A673 (cell line): ENCODE results near the gene INHBB. TPM values are rescaled to one million over a fixed set of nuclear protein-coding genes. Genes with fewer than 3 reads are reported as not detected.

ENCODE experiments used
- BruUV-seq: library from RNA; stranded (reverse); fragments of 400-500 nt; replicated peaks from 2 replicates; lab custom pipeline; 2021; lab: Mats Ljungman, UMichigan
- CTCF ChIA-PET: fragments of 300-600 bp; sonication (Branson Sonifier 250); formaldehyde crosslinking; loops from one replicate; lab custom pipeline; 2022; ENCODE audit warnings: antibody characterized with exemption; lab: Charles Lee
- POLR2A ChIA-PET: fragments of 300-600 bp; sonication (Branson Sonifier 250); formaldehyde crosslinking; loops from one replicate; lab custom pipeline; 2022; ENCODE audit warnings: antibody characterized with exemption; ENCODE audit not compliant: low non-redundant PET; lab: Charles Lee
- DNase-seq: peaks from one replicate; pipeline ENCODE4 v3.0.0-alpha.2; 2015; ENCODE audit warnings: low spot score
- H3K27ac ChIP-seq: fragments of 200-600 bp; sonication (generic); 2 replicates; pipeline ENCODE4 v1.5.1; 2016; ENCODE audit warnings: mixed run types, low read depth, mild to moderate bottlenecking, mixed read lengths, antibody characterized with exemption, low read length; ENCODE audit not compliant: poor library complexity, severe bottlenecking
- H3K27me3 ChIP-seq: fragments of 200-600 bp; sonication (generic); replicated peaks from 2 replicates; pipeline ENCODE4 v1.6.1; 2017; ENCODE audit warnings: mixed run types, low read depth, mild to moderate bottlenecking, mixed read lengths, antibody characterized with exemption, low read length; ENCODE audit not compliant: insufficient read depth, poor library complexity
- H3K36me3 ChIP-seq: fragments of 200-600 bp; sonication (generic); 2 replicates; pipeline ENCODE4 v1.6.1; 2016; ENCODE audit warnings: mixed run types, mild to moderate bottlenecking, mixed read lengths, antibody characterized with exemption, low read length; ENCODE audit not compliant: insufficient read depth, poor library complexity, severe bottlenecking
- H3K4me1 ChIP-seq: fragments of 200-600 bp; sonication (generic); 2 replicates; pipeline ENCODE4 v1.6.1; 2017; ENCODE audit warnings: mixed run types, mild to moderate bottlenecking, mixed read lengths, antibody characterized with exemption, low read length; ENCODE audit not compliant: insufficient read depth, poor library complexity, severe bottlenecking
- H3K4me3 ChIP-seq: fragments of 200-600 bp; sonication (generic); 2 replicates; pipeline ENCODE4 v1.5.1; 2016; ENCODE audit warnings: low read depth, mixed run types, mild to moderate bottlenecking, mixed read lengths, low read length; ENCODE audit not compliant: poor library complexity, severe bottlenecking
- H3K9me3 ChIP-seq: fragments of 200-600 bp; sonication (generic); 2 replicates; pipeline ENCODE4 v1.6.1; 2016; ENCODE audit warnings: mixed run types, low read depth, mild to moderate bottlenecking, mixed read lengths, antibody characterized with exemption, low read length; ENCODE audit not compliant: poor library complexity, severe bottlenecking
- EZH2 ChIP-seq: fragments of 200-600 bp; sonication (generic); IDR thresholded peaks from 2 replicates; pipeline ENCODE4 v1.6.1; 2017; ENCODE audit warnings: borderline replicate concordance, low read depth, mild to moderate bottlenecking, mixed read lengths, antibody characterized with exemption, low read length; ENCODE audit not compliant: poor library complexity, severe bottlenecking
- intact Hi-C: fragments of 100-400 bp; cut with micrococcal nuclease; formaldehyde crosslinking; loops from one replicate; pipeline ENCODE4 v1.10.0; 2022; ENCODE audit not compliant: unreplicated experiment
- total RNA-seq: library from RNA; stranded (reverse); gene quantifications from 2 replicates; pipeline ENCODE4 v1.2.3, GENCODE V29; 2021
- TF ChIP-seq, protein P1 (sequence below): fragments of 300-800, 200-600 bp; sonication (generic); conservative IDR thresholded peaks from 2 replicates; pipeline ENCODE4 v1.5.1; 2017; ENCODE audit warnings: low read depth, mild to moderate bottlenecking, antibody characterized with exemption, low read length, moderate library complexity, mixed read lengths

The INHBB gene
- total RNA-seq, 1 experiment from 2014 or later = 0.09 TPM

DNA sequence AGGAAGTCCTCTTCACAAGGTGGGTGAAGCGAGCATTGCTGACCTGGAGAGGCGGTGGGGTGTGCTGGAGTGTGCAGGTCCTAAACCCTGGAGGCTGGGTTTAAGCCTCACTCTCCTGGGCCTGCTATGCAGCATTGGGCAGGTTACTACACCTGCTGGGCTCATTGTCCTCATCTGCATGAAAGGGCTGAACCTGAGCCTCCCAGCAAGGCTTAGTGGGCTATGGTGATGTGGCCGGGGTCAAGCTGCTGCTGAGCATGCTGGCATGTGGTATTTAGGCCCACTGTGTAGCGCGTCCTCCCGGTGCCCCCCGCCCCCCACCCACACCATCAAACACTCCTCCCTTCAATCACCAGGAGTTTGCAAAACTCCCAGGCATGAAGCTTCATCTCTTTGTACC, 37.3 kb downstream of the INHBB start:
- H3K4me3 ChIP-seq = no peak overlapping the region
- POLR2A ChIA-PET = no interaction called here
- peaks cover 5% of the 10 kb centered on the region for H3K4me1 ChIP-seq
- H3K9me3 ChIP-seq = no peaks in the 10 kb centered on the region
- no peaks in the 10 kb centered on the region for H3K27me3 ChIP-seq
- TF ChIP-seq, protein P1, sequence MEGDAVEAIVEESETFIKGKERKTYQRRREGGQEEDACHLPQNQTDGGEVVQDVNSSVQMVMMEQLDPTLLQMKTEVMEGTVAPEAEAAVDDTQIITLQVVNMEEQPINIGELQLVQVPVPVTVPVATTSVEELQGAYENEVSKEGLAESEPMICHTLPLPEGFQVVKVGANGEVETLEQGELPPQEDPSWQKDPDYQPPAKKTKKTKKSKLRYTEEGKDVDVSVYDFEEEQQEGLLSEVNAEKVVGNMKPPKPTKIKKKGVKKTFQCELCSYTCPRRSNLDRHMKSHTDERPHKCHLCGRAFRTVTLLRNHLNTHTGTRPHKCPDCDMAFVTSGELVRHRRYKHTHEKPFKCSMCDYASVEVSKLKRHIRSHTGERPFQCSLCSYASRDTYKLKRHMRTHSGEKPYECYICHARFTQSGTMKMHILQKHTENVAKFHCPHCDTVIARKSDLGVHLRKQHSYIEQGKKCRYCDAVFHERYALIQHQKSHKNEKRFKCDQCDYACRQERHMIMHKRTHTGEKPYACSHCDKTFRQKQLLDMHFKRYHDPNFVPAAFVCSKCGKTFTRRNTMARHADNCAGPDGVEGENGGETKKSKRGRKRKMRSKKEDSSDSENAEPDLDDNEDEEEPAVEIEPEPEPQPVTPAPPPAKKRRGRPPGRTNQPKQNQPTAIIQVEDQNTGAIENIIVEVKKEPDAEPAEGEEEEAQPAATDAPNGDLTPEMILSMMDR = no peak
- no peak for TF ChIP-seq EZH2
- no peak overlapping the region for H3K27ac ChIP-seq
- intact Hi-C loops = no loop called here
- no TSS peak for BruUV-seq
- CTCF ChIA-PET = no interaction called here
- H3K36me3 ChIP-seq = no peaks in the 10 kb centered on the region
- no peak for DNase-seq

DNA sequence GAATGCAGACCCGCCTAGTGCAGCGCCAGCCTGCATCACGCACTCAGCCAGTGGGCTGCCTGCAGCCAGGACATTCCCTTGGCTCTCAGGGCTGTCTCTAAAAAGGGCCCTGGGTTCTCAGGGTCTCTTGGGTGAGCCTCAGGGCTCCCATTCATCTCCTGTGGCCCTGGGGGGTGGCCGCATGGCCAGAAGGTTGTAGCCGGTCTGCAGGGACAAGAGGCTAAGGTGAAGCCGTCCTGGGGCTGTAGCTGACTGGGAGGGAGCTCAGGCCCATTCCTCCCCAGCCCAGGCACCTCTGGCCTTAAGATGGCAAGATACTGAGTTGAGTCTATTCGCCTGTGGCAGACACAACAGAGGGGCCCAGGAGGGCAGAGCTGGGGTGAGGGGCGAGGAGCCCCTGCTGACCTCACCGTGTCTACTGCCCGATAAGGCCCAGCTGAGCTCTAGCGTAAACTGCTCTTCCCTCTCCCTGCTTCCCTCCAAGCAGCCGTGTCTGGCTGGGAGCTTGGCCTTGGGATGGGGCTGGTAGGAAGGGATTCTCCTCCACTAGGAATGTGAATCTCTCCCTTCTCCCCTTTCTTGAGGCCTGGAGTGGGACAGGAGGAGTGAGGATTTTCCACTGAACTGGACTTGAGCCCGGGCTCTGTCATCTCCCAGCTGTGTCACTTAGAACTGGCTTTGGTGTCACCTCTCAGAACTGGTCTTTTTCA, 37.9 kb downstream of the INHBB start:
- BruUV-seq = no TSS peak

DNA sequence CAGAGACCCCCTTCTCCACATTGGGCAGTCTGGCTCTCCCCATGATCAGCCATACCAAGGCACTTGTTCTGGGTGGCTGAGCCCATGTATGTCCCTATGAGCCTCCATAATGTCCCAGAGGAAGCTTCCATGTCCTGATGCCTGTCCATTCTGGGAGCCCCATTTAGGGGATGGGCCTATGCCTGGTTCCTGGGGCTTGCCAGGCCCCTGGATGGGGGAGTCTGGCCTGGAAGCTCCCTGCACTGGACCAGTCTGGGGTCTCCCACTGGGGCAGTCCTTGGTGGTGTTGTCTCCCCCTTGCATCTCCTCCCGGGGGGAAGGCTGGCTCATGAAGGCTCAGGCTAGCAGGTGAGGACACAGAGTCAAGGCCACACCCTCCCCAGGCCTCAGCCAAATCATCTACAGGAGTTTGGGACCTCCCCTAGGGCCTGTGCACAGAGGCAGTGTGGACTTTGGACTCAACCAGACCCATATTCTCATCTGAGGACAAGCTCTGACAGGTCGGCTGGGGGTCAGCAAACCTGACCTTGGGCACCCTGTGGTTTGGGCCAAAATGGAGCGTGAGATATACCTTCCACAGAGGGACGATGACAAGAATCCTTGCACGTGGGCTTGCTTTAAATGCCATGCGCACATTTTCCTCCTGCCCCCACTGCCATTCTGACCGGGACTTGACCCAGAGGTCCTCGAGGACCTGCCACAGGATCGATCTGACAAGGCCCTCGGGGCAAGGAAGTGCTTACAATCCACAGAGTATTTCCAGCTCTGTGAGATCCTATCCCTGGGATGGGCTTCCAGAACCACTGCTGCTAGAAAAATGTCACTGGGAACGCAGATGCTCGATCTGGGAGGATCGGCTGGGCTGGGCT, 38.8 kb downstream of the INHBB start:
- ChIA-PET CTCF (no interaction called here), POLR2A (no interaction called here)
- Histone ChIP-seq H3K27ac (no peak overlapping the region), H3K36me3 (no peaks in the 10 kb centered on the region), H3K9me3 (no peaks in the 10 kb centered on the region), H3K27me3 (no peaks in the 10 kb centered on the region), H3K4me3 (no peak overlapping the region), H3K4me1 (peaks cover 5% of the 10 kb centered on the region)
- no peak for DNase-seq
- intact Hi-C loops = no loop called here
- BruUV-seq = no TSS peak
- TF ChIP-seq, protein P1 = no peak
- TF ChIP-seq EZH2 = no peak

More for the DNA sequence above, 37.9 kb downstream of the INHBB start:
- no peaks in the 10 kb centered on the region for H3K9me3 ChIP-seq
- no peak overlapping the region for H3K4me3 ChIP-seq
- H3K36me3 ChIP-seq = no peaks in the 10 kb centered on the region
- TF ChIP-seq, protein P1 = no peak
- TF ChIP-seq EZH2 = no peak
- no peak overlapping the region for H3K27ac ChIP-seq
- peaks cover 5% of the 10 kb centered on the region for H3K4me1 ChIP-seq
- H3K27me3 ChIP-seq = no peaks in the 10 kb centered on the region
- intact Hi-C loops = no loop called here
- CTCF ChIA-PET = no interaction called here
- DNase-seq = no peak
- POLR2A ChIA-PET = no interaction called here
